ENCODE results near the gene USP36.
"Not testable (repeated sequence)": the region's sequence is repeated elsewhere in the genome, so short reads cannot be mapped to it uniquely, and the experiment has no call there.

Gene USP36

DNA sequence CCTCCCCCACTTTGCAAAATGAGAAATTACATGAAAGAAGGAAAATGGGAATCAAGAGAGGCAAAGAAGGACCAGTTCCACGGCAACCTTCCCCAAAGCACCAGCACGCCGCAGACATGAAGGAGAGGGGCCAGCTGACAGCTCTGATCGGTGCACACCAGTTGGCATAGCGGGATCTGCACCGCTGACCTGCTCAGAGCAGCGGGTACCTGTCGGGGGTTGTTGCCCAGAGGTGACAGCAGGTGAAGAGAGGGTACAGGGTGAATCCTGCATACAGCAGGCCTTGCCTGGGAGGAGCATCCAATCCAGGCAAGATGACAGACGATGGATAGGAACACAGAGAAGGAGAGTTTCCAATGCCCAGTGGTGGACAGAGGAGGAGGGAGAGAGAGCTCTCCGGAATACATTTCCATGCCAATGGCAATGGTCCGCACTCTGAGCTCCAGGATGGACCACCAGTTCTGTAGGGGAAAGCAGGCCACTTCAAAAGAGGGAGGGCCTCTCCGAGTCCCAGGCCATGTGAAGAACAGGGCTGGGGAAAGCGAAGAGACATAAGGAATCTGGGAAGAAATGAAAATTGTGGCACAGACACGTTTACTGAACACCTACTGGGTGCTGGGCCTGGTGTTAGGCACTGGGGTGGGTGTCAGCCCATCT, 38.4 kb upstream of the USP36 start:
- no peak for TF ChIP-seq EZH2 (optimal IDR thresholded peaks at IDR 0.05; ENCODE audit: low read depth, low read length)
- TF ChIP-seq, protein P1, sequence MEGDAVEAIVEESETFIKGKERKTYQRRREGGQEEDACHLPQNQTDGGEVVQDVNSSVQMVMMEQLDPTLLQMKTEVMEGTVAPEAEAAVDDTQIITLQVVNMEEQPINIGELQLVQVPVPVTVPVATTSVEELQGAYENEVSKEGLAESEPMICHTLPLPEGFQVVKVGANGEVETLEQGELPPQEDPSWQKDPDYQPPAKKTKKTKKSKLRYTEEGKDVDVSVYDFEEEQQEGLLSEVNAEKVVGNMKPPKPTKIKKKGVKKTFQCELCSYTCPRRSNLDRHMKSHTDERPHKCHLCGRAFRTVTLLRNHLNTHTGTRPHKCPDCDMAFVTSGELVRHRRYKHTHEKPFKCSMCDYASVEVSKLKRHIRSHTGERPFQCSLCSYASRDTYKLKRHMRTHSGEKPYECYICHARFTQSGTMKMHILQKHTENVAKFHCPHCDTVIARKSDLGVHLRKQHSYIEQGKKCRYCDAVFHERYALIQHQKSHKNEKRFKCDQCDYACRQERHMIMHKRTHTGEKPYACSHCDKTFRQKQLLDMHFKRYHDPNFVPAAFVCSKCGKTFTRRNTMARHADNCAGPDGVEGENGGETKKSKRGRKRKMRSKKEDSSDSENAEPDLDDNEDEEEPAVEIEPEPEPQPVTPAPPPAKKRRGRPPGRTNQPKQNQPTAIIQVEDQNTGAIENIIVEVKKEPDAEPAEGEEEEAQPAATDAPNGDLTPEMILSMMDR (IDR thresholded peaks at IDR 0.05; ENCODE audit: low read length) = no peak
- no peak for TF ChIP-seq EZH2phosphoT487 (IDR thresholded peaks at IDR 0.05; ENCODE audit: low read length)
- Histone ChIP-seq H3K4me2 (ENCODE audit: low read depth, low read length) (no peak overlapping the region), H4K20me1 (ENCODE audit: insufficient read depth, low read length) (no peaks in the 10 kb centered on the region), H2AFZ (ENCODE audit: low read length) (no peak overlapping the region), H3K27ac (ENCODE audit: low read length) (no peak overlapping the region), H3K4me1 (ENCODE audit: low read length) (no peaks in the 10 kb centered on the region), H3K36me3 (replicated peaks; ENCODE audit: insufficient read depth, low read length) (no peaks in the 10 kb centered on the region), H3K9me2 (replicated peaks; ENCODE audit: insufficient read depth, low read length) (no peaks in the 10 kb centered on the region), H3K4me3 (ENCODE audit: low read length) (no peak overlapping the region), H3F3A (ENCODE audit: insufficient read depth, low read length) (no peaks in the 10 kb centered on the region), H3K79me2 (ENCODE audit: low read length) (peaks cover 95% of the 10 kb centered on the region), H3K9me3 (replicated peaks; ENCODE audit: insufficient read depth, low read length) (no peaks in the 10 kb centered on the region), H3K27me3 (replicated peaks; ENCODE audit: insufficient read depth, low read length) (no peaks in the 10 kb centered on the region), H3K9ac (ENCODE audit: low read length) (no peak overlapping the region)
- DNase-seq = no peak

DNA sequence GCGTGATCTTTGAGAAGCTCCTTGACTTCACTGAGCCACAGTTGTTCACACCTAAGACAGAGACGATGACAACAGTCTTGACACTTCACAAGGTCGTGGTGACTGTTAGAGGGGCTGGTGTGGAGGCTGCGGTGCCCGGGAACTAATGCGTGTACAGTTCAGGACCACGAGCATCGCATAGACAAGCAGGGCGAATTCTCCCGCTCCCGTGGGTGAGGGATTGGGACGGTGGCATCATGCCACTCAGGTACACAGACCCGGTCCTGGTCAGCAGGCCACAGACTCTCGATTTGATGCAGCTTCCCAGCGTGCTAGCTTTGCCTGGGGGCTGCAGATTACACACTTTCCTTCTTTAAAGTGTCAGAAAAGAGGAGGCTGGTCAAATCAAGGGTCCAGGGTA, 37.6 kb upstream of the USP36 start:
- H3K9me2 ChIP-seq (replicated peaks; ENCODE audit: insufficient read depth, low read length) = no peaks in the 10 kb centered on the region
- H3K4me3 ChIP-seq (ENCODE audit: low read length) = no peak overlapping the region
- H3K79me2 ChIP-seq (ENCODE audit: low read length) = peaks cover 95% of the 10 kb centered on the region
- no peak overlapping the region for H2AFZ ChIP-seq (ENCODE audit: low read length)
- H3F3A ChIP-seq (ENCODE audit: insufficient read depth, low read length) = no peaks in the 10 kb centered on the region
- no peaks in the 10 kb centered on the region for H3K4me1 ChIP-seq (ENCODE audit: low read length)
- no peak overlapping the region for H3K4me2 ChIP-seq (ENCODE audit: low read depth, low read length)
- H3K36me3 ChIP-seq (replicated peaks; ENCODE audit: insufficient read depth, low read length) = no peaks in the 10 kb centered on the region
- no peak for DNase-seq
- no peaks in the 10 kb centered on the region for H3K27me3 ChIP-seq (replicated peaks; ENCODE audit: insufficient read depth, low read length)
- no peak overlapping the region for H3K9ac ChIP-seq (ENCODE audit: low read length)
- H4K20me1 ChIP-seq (ENCODE audit: insufficient read depth, low read length) = no peaks in the 10 kb centered on the region
- H3K9me3 ChIP-seq (replicated peaks; ENCODE audit: insufficient read depth, low read length) = no peaks in the 10 kb centered on the region
- H3K27ac ChIP-seq (ENCODE audit: low read length) = no peak overlapping the region
- TF ChIP-seq EZH2phosphoT487 (IDR thresholded peaks at IDR 0.05; ENCODE audit: low read length) (no peak), EZH2 (optimal IDR thresholded peaks at IDR 0.05; ENCODE audit: low read depth, low read length) (no peak)
- TF ChIP-seq, protein P1 (IDR thresholded peaks at IDR 0.05; ENCODE audit: low read length) = no peak

DNA sequence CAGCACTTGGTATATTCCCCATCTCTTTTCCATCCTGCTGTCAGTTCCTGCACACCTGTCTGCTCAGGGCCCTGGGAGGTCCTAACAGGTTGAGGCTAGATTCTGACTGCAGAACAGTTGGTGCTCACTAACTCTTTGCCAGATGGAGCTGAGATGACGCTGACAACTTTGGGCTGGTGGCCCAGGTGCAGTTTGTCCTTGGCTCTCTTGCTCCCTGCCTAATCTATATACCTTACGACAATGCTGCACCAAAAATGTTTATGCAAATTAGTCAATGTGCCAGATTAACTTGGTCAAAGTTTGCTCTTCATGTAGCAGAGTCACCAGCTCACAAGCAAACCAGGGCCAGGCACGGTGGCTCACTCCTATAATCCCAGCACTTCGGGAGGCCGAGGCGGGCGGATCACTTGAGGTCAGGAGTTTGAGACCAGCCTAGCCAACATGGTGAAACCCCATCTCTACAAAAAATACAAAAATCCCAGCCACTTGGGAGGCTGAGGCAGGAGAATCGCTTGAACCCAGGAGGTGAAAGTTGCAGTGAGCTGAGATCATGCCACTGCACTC, 36.4 kb upstream of the USP36 start:
- not testable (repeated sequence) for H3K9ac ChIP-seq (ENCODE audit: low read length); H3K9me2 ChIP-seq (replicated peaks; ENCODE audit: insufficient read depth, low read length); H4K20me1 ChIP-seq (ENCODE audit: insufficient read depth, low read length); H3F3A ChIP-seq (ENCODE audit: insufficient read depth, low read length); H2AFZ ChIP-seq (ENCODE audit: low read length); H3K36me3 ChIP-seq (replicated peaks; ENCODE audit: insufficient read depth, low read length); H3K9me3 ChIP-seq (replicated peaks; ENCODE audit: insufficient read depth, low read length); DNase-seq; H3K4me3 ChIP-seq (ENCODE audit: low read length); H3K4me1 ChIP-seq (ENCODE audit: low read length); H3K27ac ChIP-seq (ENCODE audit: low read length); H3K27me3 ChIP-seq (replicated peaks; ENCODE audit: insufficient read depth, low read length); H3K4me2 ChIP-seq (ENCODE audit: low read depth, low read length)
- peaks cover 92% of the 10 kb centered on the region for H3K79me2 ChIP-seq (ENCODE audit: low read length)

DNA sequence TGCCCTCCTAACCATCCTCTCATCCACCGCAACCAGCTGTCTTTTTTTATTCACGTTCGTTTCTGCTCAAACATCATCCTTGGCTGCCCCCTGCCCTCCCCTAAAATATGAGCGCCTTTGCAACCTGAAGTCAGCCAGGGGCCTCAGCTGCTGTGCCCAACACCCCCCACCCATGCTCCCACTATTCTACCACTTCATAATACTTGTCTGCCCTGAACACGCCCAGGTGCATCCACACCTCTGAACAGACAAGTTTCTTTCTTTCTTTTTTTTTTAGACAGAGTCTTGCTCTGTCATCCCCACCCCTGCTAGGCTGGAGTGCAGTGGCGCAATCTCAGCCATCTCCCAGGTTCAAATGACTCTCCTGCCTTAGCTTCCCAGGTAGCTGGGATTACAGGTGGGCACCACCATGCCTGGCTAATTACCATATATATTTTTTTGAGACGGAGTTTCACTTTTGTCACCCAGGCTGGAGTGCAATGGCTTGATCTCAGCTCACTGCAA, 35.5 kb upstream of the USP36 start:
- no peaks in the 10 kb centered on the region for H3K36me3 ChIP-seq (replicated peaks; ENCODE audit: insufficient read depth, low read length)
- H4K20me1 ChIP-seq (ENCODE audit: insufficient read depth, low read length) = 0 out of 2 replicates have a peak, but pooled peaks cover 3% of the 10 kb centered on the region
- H3K9ac ChIP-seq (ENCODE audit: low read length) = no peak overlapping the region
- H3F3A ChIP-seq (ENCODE audit: insufficient read depth, low read length) = no peaks in the 10 kb centered on the region
- H3K79me2 ChIP-seq (ENCODE audit: low read length) = peaks cover 83% of the 10 kb centered on the region
- H2AFZ ChIP-seq (ENCODE audit: low read length) = no peak overlapping the region
- no peak overlapping the region for H3K27ac ChIP-seq (ENCODE audit: low read length)
- no peaks in the 10 kb centered on the region for H3K4me1 ChIP-seq (ENCODE audit: low read length)
- TF ChIP-seq EZH2 (optimal IDR thresholded peaks at IDR 0.05; ENCODE audit: low read depth, low read length) = no peak
- TF ChIP-seq, protein P1 (IDR thresholded peaks at IDR 0.05; ENCODE audit: low read length) = no peak
- no peak for TF ChIP-seq EZH2phosphoT487 (IDR thresholded peaks at IDR 0.05; ENCODE audit: low read length)
- no peak overlapping the region for H3K4me3 ChIP-seq (ENCODE audit: low read length)
- no peak overlapping the region for H3K4me2 ChIP-seq (ENCODE audit: low read depth, low read length)
- no peaks in the 10 kb centered on the region for H3K9me3 ChIP-seq (replicated peaks; ENCODE audit: insufficient read depth, low read length)
- DNase-seq = no peak
- no peaks in the 10 kb centered on the region for H3K27me3 ChIP-seq (replicated peaks; ENCODE audit: insufficient read depth, low read length)
- no peaks in the 10 kb centered on the region for H3K9me2 ChIP-seq (replicated peaks; ENCODE audit: insufficient read depth, low read length)
